Transverse colon (tissue), 4 donors: ENCODE data around the gene SLC5A9. TPM values are rescaled to one million over a fixed set of nuclear protein-coding genes. Genes with fewer than 3 reads are reported as not detected.

ENCODE experiments used
- DNase-seq: peaks from one replicate; pipeline ENCODE4 v3.0.0-alpha.2; 2019
- H3K27ac ChIP-seq, 4 donors: fragments of 200-600 bp; sonication (generic); 2 replicates each; pipeline ENCODE4 v1.5.1; 2016 to 2018; ENCODE audit warnings: inconsistent platforms in 4 of 4
- H3K27me3 ChIP-seq: fragments of 200-600 bp; sonication (generic); 2 replicates; pipeline ENCODE4 v1.5.1; 2017; ENCODE audit warnings: inconsistent platforms
- H3K36me3 ChIP-seq, 4 donors: fragments of 200-600 bp; sonication (generic); 2 replicates each; pipeline ENCODE4 v1.5.1; 2017 to 2019; ENCODE audit warnings: inconsistent platforms in 4 of 4
- H3K4me1 ChIP-seq, 4 donors: fragments of 200-600 bp; sonication (generic); 2 replicates each; pipeline ENCODE4 v1.5.1; 2017 to 2020; ENCODE audit warnings: inconsistent platforms in 4 of 4
- H3K4me3 ChIP-seq, 4 donors: fragments of 200-600 bp; sonication (generic); 1 replicate in 1 of 4; 2 replicates in 3 of 4; pipeline versions ENCODE4 v1.5.1 to v1.6.1; 2017 to 2019; ENCODE audit warnings: inconsistent platforms in 4 of 4
- H3K9me3 ChIP-seq, 2 donors: fragments of 200-600 bp; sonication (generic); 2 replicates each; pipeline ENCODE4 v1.5.1; 2017 to 2019; ENCODE audit warnings: inconsistent platforms in 2 of 2
- CTCF ChIP-seq, 5 experiments: fragments of 200-600 bp in 3 of 5; fragments of 450-650 bp in 2 of 5; sonication (generic) in 3 of 5; IDR thresholded peaks; 1 replicate in 2 of 5; 2 replicates in 3 of 5; pipeline ENCODE4 v1.5.1; 2016 to 2017; ENCODE audit warnings: antibody characterized with exemption in 5 of 5, inconsistent platforms in 3 of 5, mild to moderate bottlenecking in 2 of 5, moderate library complexity in 1 of 5
- EP300 ChIP-seq: sonication (generic); formaldehyde crosslinking; IDR thresholded peaks from one replicate; pipeline ENCODE4 v1.6.1; 2017; ENCODE audit warnings: antibody characterized with exemption, low read depth
- POLR2A ChIP-seq: fragments of 450-650 bp; IDR thresholded peaks from one replicate; pipeline ENCODE4 v1.6.1; 2016; ENCODE audit warnings: antibody characterized with exemption, mild to moderate bottlenecking, moderate library complexity
- POLR2AphosphoS5 ChIP-seq, 3 donors: sonication (generic); formaldehyde crosslinking; IDR thresholded peaks; one replicate each; pipeline ENCODE4 v1.6.1; 2016; ENCODE audit warnings: antibody characterized with exemption in 3 of 3
- WGBS, 2 donors: methylation state at CpG; one replicate each; pipeline ENCODE4 v1.1.5; 2018; ENCODE audit warnings: low coverage in 1 of 2; 5-methylcytosine and 5-hydroxymethylcytosine counted together
- in situ Hi-C, 4 donors: fragments of 200-750 bp; cut with MboI; loops; one replicate each; pipeline versions ENCODE4 v1.15.0 to v1.15.1; 2017; ENCODE audit warnings: low sequenced_read_pairs in 3 of 4, low pct_ligation_motif_present in 1 of 4, low pct_unique_long_range_greater_than_20kb in 1 of 4
- intact Hi-C: fragments of 100-400 bp; cut with DNase I; formaldehyde crosslinking; loops from one replicate; pipeline ENCODE4 v1.15.1; 2023; ENCODE audit warnings: low total_unique reads
- total RNA-seq, 4 donors: library from RNA; depleted of rRNA; stranded (reverse); fragments of >200 nt; gene quantifications; one replicate each; pipeline ENCODE4 v1.1.0, GENCODE V29; 2016

The SLC5A9 gene
- total RNA-seq, 4 donors from 2014 or later = 2.2 to 15.2 (median 3.0) TPM; not detected in 1

DNA sequence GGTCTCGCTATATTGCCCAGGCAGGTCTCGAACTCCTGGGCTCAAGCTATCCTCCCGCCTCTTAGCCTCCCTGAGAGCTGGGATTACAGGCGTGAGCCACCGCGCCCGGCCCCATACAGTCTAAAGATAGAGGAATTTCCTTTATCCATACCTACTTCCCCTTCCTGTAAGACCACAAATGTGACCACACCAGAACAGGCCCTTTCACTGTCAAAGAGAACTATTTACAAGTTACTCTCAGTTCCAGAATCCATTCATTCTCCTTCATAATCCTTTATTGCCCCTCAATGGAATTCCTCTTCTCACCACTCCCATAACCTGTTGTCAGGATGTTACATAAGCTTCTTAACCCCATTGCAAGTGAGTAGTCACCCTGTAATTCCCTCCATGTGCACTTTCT, 26.3 kb upstream of the SLC5A9 start:
- no peaks in the 10 kb centered on the region for H3K4me1 ChIP-seq
- DNase-seq = no peak
- TF ChIP-seq EP300 (no peak), POLR2A (no peak), POLR2AphosphoS5 (IDR thresholded peaks at IDR 0.05) (no peak), CTCF (IDR thresholded peaks at IDR 0.05) (no peak)
- H3K36me3 ChIP-seq = no peaks in the 10 kb centered on the region
- peaks cover 4% of the 10 kb centered on the region for H3K27me3 ChIP-seq
- H3K9me3 ChIP-seq = no peaks in the 10 kb centered on the region
- no peak overlapping the region for H3K27ac ChIP-seq
- intact Hi-C loops (no loop called here), in situ Hi-C loops (no loop called here)
- H3K4me3 ChIP-seq = no peak overlapping the region
- 67% methylated on average over 7 of the region's 7 CpGs; no CpG with 5 or more reads in 1 of the 2 donors for WGBS, 2 donors

DNA sequence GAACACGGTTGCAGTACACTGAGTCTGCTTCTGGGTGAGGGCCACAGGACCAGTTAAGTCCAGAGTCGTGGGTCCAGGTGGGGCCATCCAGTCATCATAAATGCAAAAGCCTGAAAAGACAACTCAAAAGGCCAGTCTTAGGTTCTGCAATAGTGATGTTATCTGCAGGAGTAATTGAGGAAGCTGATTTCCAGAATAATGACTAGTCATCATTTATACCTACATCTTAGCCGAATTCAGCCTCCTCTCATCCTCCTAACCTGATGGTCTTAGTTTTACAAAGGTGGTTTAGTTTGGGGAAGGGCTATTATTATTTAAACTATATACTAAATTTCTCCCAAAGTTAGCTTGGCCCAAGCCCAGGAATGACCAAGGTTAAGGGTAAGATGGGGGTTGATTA, 23.5 kb upstream of the SLC5A9 start:
- WGBS, 2 donors = 64 to 75% methylated on average over 3 of the region's 3 CpGs
- intact Hi-C loops (no loop called here), in situ Hi-C loops (no loop called here)
- no peaks in the 10 kb centered on the region for H3K36me3 ChIP-seq
- H3K4me3 ChIP-seq = no peak overlapping the region
- DNase-seq = no peak
- no peak for TF ChIP-seq EP300
- no peak for TF ChIP-seq CTCF (IDR thresholded peaks at IDR 0.05)
- TF ChIP-seq POLR2AphosphoS5 (IDR thresholded peaks at IDR 0.05) = no peak
- TF ChIP-seq POLR2A = no peak
- peaks cover 0 to 3% (median 0%) of the 10 kb centered on the region in 4 donors for H3K4me1 ChIP-seq
- H3K9me3 ChIP-seq = no peaks in the 10 kb centered on the region
- no peak overlapping the region for H3K27ac ChIP-seq
- H3K27me3 ChIP-seq = peaks cover 4% of the 10 kb centered on the region

DNA sequence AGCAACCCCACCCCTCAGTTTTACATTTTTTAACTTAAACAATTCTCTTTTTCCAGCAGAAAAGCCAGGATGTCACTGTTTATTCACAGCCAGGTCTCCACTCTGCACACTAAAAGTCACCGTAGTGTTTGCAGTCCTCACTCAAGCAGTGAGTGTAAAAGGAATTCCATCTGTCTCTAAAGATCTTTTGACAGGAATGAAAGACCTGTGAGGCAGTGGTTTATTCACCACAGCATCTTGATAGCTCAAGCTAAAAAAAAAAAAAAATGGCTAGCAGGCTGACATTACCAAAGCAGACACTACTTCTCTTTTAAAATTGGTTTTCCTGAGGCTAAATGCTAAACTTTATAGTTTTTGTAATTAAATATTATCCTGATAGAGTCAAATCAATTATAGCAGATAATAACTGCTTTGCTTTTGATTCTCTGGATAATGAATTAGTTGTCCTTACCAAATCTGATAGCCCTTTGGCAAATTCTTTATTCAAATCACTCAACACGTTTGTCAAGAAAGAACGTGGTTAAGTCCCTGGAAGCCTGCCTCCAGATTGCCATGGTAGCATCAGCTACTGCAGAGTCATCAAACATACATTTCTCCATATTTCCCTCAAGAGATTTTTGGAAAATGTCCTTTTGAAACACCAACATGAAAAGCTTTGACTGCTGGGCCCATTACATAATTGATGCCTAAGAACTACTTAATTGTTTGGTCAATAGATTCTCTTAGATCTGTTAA, 22.2 kb upstream of the SLC5A9 start:
- Histone ChIP-seq H3K4me3 (no peak overlapping the region), H3K9me3 (no peaks in the 10 kb centered on the region), H3K36me3 (no peaks in the 10 kb centered on the region), H3K27ac (no peak overlapping the region), H3K4me1 (peaks cover 0 to 3% (median 0%) of the 10 kb centered on the region in 4 donors), H3K27me3 (peaks cover 4% of the 10 kb centered on the region)
- DNase-seq = no peak
- intact Hi-C loops (no loop called here), in situ Hi-C loops (loop anchor here in 3 of 4 donors (10.0 to 25.0 kb wide), 3 partner anchors 88 to 463 kb away; no protein-coding TSS in a partner anchor)
- TF ChIP-seq EP300 (no peak), POLR2AphosphoS5 (IDR thresholded peaks at IDR 0.05) (no peak), CTCF (IDR thresholded peaks at IDR 0.05) (no peak), POLR2A (no peak)
- 72 to 74% methylated on average over 3 of the region's 3 CpGs for WGBS, 2 donors

DNA sequence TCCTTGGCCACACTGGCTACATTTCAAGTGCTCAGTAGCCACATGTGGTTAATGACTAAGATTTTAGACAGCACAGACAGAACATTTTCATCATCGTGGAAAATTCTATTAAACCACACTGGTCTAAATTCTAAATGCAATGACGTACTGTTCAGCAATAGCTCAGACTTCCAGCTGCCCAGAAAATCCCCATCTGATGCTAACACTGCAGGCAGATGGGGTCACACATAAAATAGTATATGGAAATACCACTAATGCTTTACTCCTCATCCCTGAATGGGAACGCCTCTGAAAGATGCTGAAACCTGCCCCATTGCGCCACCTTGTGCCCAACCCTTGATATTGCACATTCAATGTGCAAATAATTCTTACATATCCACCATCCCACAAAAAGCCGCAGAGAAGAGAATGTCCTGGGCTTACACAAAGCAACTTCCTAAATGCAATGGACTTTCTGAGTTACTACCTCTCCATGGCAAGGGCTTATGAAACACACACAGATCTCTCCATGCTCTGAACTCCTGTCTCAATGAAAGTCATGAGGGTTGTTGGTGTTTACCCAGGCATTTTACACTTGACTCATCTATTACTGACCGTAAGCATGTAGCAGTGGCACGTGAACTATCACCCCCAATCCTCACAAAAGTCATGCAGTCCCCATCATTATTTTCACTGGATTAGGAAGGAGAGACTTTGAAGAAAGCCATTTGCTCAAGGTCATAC, 20.3 kb upstream of the SLC5A9 start:
- no peaks in the 10 kb centered on the region for H3K36me3 ChIP-seq
- intact Hi-C loops (no loop called here), in situ Hi-C loops (loop anchor here in 3 of 4 donors (10.0 to 25.0 kb wide), 3 partner anchors 90 to 465 kb away; no protein-coding TSS in a partner anchor)
- H3K4me1 ChIP-seq = peaks cover 0 to 3% (median 0%) of the 10 kb centered on the region in 4 donors
- H3K27ac ChIP-seq = no peak overlapping the region
- H3K27me3 ChIP-seq = peaks cover 4% of the 10 kb centered on the region
- WGBS, 2 donors = 6 to 18% methylated on average over 6 to 7 of the region's 7 CpGs
- H3K4me3 ChIP-seq = no peak overlapping the region
- no peaks in the 10 kb centered on the region for H3K9me3 ChIP-seq
- peak; percentile 67 to 80 (median 75) for TF ChIP-seq CTCF (IDR thresholded peaks at IDR 0.05)
- TF ChIP-seq EP300 = no peak
- DNase-seq = peak; percentile 72
